GM18526 (cell line): ENCODE results near the gene TFCP2L1.

ENCODE experiments used
- POLR2A ChIP-seq: IDR thresholded peaks from 3 replicates; pipeline ENCODE4 v1.6.1; 2011; ENCODE audit not compliant: insufficient read length; ENCODE audit errors: extremely low read depth

Gene TFCP2L1

DNA sequence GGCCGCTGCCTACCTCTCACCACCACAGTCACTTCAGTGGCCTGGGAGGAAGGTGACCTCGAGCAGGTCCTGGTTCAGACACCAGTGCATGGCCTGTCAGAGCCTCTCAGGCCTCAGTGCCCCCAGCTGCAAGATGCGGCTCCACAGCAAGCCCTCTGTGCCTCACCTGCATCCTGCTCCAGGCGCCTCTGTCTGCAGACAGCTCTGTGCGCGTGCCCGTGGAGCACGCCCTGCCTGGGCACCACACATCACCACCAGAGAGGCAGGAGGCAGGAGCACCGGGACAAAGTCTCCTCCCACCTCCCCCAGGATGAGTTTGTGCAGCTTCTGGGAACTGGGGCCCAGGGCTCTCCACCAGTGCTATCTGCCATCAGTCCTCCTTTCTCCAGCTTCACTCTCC, 98.7 kb downstream of the TFCP2L1 start:
- TF ChIP-seq POLR2A = no peak

DNA sequence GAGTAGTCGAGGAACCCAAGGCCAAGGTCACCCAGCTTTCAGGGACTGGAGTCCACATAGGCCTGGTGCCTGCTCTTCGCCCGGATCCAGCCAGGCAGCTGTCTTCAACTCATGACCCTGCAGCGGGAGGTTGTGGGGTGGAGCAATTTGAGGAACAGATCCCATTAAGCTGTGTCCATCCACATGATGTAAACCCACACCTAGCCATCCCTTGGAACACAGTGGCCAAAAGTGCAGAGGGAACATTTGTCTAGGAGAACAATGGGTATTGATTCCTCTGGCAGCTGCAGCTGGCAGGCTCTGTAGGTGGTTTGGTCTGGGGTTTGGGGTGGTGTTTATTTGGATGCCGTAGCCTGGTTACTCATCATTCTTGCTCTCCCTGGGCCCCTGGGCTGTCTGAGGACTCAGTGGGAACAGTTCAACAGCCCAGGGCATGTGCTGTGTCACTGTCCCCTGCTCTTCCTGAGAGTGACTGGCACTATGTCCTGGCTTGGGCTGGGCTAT, 99.4 kb downstream of the TFCP2L1 start:
- TF ChIP-seq POLR2A = no peak

DNA sequence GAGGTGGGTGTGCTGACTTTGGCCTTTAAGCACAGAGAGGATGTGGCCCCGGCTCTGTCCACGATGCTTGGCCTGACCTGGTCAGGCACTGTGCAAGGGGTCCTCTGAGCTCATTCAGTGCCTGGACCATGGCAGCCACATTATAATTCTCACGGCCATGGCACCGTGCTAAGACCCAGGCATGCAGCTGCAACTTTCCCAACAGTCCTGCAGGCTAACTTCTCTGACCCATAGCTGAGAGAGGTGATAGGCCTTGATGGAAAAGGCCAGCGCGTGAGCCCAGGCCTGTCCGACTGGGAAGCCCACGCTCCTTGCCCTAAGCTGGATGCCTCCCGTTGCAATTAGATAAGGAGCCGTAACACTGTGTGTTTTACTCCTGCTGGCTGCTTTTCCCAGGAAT, 99.9 kb downstream of the TFCP2L1 start:
- TF ChIP-seq POLR2A = no peak

DNA sequence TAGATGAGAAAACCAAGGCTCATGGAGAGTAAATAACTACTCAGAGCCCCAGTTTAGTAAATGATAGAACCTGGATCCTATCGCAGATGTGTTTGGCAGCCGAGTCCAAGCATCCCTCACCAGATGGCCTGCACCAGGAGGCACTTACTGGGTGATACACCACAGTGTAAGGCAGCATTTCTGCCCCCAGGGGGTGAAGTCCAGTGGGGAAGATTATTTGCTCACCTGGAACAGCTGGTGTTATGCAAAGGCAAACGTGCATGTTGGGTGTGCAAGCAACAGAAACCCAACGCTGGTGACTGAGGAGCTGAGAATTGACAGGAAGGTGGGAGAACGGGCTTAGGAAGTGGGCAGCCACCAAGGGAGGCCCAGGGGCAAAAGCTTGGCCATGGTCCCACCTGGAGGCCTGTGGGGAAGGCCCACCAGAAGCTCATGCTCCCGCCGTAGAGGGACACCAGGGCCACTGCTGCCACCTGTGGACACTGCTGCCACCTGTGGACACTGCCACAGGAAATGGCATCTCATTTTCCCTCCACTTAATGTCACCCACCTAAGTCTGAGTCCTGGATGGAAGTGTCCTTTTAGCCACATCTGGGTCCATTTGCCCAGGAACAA, 100.6 kb downstream of the TFCP2L1 start:
- no peak for TF ChIP-seq POLR2A

DNA sequence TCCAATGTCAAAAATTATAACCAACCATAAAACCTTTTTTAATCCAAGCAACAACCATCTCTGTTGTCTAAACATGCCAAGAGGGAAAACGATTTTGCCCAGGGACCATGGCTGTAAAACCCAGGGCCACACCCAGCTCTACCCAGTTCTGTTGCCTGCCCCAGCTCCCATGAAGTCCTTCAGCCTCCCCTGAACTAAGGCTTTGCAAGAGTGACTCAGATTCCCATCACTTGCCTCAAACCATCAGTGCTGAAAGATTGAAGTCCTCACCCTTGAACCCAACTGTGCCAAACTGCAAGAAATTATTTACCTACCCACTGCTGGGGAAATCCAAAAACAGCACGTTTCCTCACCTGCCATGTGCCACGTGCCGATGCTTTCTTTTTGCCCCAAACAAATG, 102.5 kb downstream of the TFCP2L1 start:
- no peak for TF ChIP-seq POLR2A

DNA sequence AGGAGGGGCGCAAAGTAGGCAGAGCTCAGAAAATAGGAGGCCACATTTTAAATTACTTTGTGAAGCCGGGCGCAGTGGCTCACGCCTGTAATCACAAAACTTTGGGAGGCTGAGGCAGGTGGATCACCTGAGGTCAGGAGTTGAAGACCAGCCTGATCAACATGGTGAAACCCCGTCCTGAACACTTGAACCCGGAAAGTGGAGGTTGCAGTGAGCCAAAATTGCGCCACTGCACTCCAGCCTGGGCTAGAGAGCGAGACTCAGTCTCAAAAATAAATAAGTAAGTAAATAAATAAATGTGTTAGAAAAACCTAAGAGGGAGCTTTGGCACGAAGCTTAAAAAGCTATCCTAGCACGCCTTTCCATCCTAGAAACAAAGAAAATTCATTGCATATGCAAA, 105.5 kb downstream of the TFCP2L1 start:
- no peak for TF ChIP-seq POLR2A

DNA sequence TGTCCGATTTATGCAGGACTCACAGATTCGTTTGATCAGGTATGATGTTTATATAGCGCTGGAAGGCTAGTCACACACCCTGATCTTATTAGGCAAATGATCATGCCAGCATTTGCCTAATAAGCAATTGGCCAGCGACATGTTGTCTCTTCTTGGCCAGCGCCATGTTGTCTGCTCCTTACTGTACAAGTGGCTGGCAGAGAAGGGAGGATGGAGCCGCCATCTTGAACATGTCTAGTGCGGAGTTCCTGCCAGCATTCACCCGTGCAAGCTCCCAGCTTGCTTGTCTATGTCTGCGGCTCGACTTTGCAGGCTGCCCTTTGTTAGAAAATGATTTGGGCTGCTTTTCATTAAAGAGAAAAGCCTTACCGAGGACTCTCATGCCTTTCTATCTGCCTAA, 106.3 kb downstream of the TFCP2L1 start:
- no peak for TF ChIP-seq POLR2A

DNA sequence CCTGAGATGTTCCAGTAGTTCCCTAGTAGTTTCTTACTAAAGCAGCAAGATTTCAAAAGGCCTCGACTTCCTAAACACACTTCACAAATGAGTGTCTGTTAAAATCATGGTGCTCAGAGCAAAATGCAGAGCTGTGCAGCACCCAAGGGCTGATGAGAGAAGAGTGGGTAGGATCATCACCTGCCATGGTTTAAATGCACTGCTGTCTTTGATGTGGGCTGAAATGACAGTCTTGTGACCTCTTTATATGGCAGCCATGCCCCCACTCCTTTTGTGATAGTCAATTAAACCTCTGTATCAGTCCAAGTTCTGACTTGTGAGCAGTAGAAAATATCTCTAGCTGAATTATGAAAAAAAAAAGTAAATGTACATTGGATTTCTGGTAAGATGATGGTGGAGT, 107.1 kb downstream of the TFCP2L1 start:
- TF ChIP-seq POLR2A = no peak

DNA sequence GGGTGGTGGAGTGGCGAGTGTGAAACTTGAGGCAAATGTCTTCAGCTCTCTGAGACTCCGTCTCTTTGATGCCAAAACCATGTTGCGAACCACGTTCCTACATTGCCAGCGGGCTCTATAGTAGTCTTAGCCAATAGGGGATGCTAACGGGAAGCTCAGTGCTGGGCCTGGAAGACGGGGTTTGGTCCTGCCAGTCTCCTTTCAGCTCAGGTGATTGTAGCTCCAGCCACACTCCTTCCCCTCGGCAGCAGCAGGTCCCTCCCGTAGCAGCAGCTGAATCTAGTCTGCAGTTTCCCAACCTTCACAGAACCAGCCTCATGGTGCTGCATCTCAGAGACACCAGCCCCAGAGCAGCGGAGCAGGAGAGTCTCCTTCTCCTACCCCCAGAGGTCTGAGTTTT, 109.7 kb downstream of the TFCP2L1 start:
- TF ChIP-seq POLR2A = no peak

DNA sequence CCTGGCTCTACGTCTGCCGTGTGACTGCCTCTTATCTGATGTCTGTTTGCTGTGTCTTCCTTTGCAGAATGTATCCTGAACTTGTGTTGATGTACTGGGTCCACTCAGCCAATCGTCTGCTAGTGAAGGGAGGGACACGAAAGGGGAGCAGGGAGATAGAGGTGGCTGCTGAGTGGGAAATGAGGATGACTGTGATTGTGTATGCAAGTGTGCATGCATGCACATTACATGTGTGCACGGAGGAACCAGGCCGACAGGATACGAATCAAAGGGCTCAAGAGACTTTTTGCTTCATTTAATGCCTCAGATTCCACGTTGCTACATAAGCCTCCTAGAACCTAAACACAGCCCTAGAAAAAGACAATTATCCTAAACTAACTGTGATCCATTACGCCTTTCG, 111.2 kb downstream of the TFCP2L1 start:
- TF ChIP-seq POLR2A = no peak

DNA sequence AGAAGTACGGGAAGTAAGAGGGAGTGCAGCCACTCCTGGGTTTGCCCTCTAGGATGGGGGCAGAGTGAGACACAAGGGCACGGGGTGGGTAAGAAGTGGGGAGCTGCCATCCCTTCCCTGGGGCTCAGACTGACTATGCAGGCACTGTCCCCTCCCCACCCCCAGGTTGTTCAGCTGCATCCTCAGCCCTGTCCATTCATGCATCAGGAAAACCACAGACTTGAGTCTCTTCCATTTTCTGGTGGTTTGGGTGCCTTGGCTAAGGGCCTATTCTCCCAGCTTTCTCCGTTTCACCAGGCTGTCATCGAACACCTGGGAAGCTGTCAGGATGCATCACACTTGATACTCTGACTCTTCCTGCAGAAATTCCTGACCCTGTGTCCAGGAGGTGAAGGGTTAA, 111.9 kb downstream of the TFCP2L1 start:
- no peak for TF ChIP-seq POLR2A

DNA sequence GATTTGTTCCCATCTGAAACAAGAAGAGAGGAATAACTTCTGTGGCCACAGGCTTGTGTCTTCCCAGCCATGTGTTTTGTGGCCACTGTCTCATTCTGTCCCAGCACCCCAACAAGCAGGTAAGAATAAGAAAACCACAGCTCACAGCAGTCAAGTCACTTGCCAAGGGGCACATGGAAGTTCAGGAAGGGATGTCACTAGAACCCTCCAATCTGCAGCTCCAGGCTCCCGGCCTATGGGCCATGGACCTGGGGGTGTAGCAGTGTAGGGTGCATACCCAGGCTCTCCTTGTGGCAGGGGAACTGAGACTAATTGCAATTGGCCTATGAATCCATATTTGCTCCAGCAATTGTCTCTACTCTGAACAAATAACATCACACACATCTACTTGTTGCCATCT, 112.5 kb downstream of the TFCP2L1 start:
- TF ChIP-seq POLR2A = no peak

DNA sequence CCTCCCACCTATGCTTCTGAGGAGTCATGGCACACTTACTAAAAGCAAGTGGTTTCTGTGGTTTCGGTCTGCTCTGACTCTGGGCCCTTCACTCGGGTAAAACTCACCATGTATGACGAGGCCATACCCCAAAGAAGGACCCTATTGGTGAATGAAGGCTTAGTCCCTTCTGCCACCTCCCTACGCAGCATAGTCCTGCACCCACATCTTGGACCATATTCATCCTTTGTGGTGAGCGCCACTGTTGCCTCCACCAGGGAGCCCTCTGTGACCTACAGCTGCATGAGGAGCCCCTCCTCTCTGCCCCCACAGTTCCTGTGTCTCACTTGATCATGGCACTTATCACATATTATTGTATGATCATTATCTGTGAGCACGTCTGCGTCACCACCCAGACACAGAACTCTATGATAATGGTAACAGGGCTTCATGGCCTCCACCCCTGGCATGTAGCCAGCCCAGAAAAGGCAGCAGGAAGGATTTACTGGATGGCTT, 113.3 kb downstream of the TFCP2L1 start:
- no peak for TF ChIP-seq POLR2A

DNA sequence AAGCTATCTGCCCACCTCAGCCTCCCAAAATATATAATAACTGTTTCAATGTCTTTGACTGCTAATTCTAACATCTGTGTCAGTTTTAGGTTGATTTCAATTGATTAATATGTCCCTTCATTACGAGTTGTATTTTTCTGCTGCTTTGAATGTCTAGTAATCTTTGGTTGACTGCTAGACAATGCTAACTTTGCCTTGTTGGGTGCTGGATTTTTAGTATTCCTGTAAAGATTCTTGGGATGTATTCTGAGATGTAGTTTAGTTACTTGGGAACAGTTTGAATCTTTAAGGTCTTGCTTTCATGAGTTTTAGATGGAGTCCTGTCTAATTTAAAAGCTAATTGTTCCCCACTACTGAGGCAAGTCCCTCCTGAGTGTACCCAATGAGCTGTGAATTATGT, 114.4 kb downstream of the TFCP2L1 start:
- TF ChIP-seq POLR2A = no peak

DNA sequence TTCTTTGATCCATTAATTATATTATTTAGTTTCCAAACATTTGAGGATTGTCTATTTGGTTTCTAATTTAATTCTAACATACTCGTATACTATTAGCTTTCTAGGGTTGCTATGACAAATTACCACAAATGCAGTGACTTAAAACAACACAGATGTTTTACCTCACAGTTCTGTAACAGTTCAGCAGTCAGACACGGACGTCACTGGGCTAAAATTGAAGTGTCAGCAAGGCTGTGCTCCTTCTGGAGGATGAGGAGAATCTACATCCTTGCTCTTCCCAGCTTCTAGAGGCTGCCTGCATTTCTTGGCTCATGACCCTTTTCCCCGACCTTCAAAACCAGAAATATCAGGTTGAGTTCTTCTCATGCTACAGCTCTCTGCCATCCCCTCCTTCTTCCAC, 117.6 kb downstream of the TFCP2L1 start:
- no peak for TF ChIP-seq POLR2A
